Neuron (in vitro differentiated cells): ENCODE measurements around the gene SNRNP40.

Source experiments
- H2AFZ ChIP-seq: one replicate; pipeline ENCODE4 v1.6.1; 2013; ENCODE audit warnings: low read depth, mild to moderate bottlenecking, inconsistent platforms, low read length, moderate library complexity
- H3K27me3 ChIP-seq: one replicate; pipeline ENCODE4 v1.6.1; 2013; ENCODE audit warnings: low read length; ENCODE audit not compliant: insufficient read depth
- H3K36me3 ChIP-seq: one replicate; pipeline ENCODE4 v1.6.1; 2013; ENCODE audit warnings: low read length; ENCODE audit not compliant: insufficient read depth
- H3K4me1 ChIP-seq: one replicate; pipeline ENCODE4 v1.6.1; 2013; ENCODE audit warnings: low read length; ENCODE audit not compliant: insufficient read depth
- H3K4me3 ChIP-seq: 2 replicates; pipeline ENCODE4 v1.5.1; 2013; ENCODE audit warnings: mild to moderate bottlenecking, low read length, moderate library complexity
- H3K9me3 ChIP-seq: one replicate; pipeline ENCODE4 v1.6.1; 2013; ENCODE audit warnings: low read length

SNRNP40 gene

GRCh38 chr1:31215065-31215570 is 81.5 kb downstream of the SNRNP40 start:
- Histone ChIP-seq H2AFZ (no peak overlapping the region), H3K9me3 (peaks cover 4% of the 10 kb centered on the region), H3K36me3 (peaks cover 3% of the 10 kb centered on the region), H3K4me1 (peaks cover 26% of the 10 kb centered on the region), H3K4me3 (no peak overlapping the region), H3K27me3 (no peaks in the 10 kb centered on the region)

GRCh38 chr1:31214316-31215064 is 82.1 kb downstream of the SNRNP40 start:
- Histone ChIP-seq H3K4me3 (no peak overlapping the region), H2AFZ (no peak overlapping the region), H3K4me1 (peaks cover 26% of the 10 kb centered on the region), H3K27me3 (no peaks in the 10 kb centered on the region), H3K9me3 (peaks cover 4% of the 10 kb centered on the region), H3K36me3 (peaks cover 3% of the 10 kb centered on the region)
